GM21576 (cell line): ENCODE data around the gene ASPHD2.
"Not testable (repeated sequence)": the region's sequence is repeated elsewhere in the genome, so short reads cannot be mapped to it uniquely, and the experiment has no call there.

ENCODE experiments used
- ATAC-seq: cut with Tn5 transposase; IDR thresholded peaks from one replicate; pipeline ENCODE4 v1.9.1; 2021; ENCODE audit warnings: mild to moderate bottlenecking, moderate library complexity; ENCODE audit not compliant: unreplicated experiment

The ASPHD2 gene, protein sequence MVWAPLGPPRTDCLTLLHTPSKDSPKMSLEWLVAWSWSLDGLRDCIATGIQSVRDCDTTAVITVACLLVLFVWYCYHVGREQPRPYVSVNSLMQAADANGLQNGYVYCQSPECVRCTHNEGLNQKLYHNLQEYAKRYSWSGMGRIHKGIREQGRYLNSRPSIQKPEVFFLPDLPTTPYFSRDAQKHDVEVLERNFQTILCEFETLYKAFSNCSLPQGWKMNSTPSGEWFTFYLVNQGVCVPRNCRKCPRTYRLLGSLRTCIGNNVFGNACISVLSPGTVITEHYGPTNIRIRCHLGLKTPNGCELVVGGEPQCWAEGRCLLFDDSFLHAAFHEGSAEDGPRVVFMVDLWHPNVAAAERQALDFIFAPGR

DNA sequence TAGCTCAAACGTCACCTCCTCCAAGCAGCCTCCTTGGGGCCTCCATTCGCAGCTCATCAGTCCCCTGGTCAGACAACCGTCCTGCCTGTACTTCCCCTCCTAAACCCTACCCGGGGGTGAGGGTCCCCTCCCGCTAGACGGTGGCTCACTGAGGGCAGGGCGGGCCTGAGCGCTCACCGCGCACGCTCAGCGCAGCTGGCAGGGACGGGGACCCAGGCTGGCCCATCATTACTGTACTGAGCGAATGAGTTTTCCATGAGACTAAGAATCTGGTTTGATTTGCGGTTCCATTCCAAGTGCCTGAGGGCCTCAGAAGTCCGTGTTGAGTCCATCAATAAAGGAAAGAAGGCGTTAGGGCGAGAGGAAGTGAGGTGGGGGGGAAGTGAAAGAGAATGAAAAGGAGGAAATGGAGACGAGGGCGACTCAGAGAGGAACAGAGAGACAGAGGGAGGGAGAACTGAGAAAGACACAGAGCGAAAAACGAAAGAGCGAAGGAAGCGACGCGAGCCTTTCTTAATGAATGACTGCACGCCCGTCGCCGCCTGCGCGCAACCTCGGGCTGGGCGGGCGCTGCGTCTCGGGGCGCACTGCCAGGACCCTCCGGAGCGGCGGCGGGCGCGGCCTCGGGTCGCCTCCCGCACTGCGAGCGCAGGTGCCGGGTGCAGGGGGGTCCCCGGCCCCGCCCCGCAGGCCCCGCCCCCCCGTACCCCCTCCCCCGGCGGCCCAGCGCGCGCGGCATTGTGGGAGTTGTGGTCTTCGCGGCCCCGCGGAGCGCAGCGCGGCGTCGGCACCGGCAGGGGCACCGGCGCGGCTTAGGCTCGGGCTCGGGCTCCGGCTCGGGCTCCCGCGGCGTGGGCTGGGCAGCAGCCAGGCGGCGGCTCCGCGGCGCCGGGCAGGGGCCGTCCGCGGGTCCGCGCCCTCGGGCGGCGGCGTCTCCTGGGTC lies at the start of gene ASPHD2:
TSS of gene ASPHD2 (plus strand) at position 746 of the 943 bp plus-strand sequence. CDS start 4,356 bp downstream, outside the sequence.
- peak; percentile 53 for ATAC-seq

DNA sequence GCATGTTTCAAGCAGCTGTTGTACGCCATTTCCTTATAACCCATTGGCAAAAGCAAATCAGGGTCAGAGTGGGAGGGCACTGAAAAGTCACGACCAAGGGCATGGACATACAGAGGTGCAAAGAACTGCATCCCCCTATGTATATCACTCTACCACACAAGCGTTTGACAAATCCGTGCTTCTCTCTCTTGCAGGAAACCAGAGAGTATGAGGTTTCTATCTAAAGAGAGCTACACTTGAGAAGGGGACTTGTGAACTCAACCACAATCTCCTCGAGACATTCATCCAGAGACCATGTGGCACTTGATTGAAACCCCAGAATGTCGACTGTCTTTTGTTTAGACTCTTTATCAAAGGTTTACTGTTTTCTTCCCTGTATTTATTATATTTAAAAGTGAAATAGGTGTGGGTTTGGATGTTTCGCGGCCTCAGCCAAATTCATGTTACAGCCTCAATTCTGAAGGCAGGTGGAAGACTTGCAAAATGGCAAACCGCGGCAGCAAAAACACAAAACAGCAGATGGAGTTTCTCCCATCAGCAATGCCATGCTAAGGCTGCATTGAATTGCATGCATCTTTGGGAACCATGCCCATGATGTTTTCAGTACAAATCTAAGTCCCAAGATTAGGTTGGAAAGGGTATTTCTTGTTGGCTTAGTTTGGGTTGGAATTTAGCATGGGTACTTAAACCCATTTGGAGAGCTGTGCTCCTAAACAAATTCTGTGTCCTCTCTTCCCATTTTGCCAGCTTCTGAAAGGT lies 48.8 kb upstream of the ASPHD2 start:
- ATAC-seq, result no peak

DNA sequence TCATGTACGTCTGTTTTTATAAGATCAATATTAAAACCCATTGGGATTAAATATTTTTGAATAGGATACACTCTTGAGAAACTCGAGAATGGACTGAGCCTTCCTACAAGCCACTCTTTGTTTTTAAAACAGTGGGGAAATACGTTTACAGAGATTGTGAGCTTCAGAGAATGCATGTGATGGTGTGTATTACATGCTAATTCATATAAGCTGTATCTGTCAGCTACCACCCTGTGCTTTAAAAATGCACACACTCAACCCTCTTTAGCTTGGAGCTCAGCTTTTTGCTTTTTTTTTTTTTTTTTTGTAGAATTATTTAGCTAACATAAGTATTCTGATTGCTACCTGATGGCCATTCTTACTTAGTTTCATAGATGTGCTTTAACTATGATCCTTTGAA lies 46.3 kb upstream of the ASPHD2 start:
- ATAC-seq, result no peak

DNA sequence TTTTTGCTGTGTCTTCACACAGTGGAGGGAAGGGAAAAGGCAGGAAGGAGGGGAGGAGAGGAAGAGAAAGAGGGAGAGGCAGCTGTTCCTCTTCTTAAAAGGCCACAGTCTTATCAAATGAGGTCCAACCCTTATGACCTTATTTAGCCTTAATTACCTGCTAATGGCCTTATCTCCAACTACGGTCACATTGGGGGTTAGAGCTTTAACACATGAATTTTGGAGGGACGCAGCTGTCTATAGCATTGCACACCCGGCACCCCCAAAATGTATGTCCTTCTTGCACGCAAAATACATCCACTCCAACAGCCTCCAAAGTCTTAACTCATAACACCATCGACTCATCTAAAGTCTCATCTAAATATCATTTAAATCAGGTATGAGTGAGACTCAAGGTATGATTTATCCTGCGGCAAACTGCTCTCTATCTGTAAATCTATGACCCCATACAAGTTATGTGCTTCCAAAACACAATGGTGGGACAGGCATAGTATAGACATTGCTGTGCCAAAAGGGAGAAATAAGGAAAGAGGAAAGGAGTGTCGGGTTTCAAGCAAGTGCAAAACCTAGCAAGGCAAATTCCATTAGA lies 45.0 kb upstream of the ASPHD2 start:
- ATAC-seq, result no peak

DNA sequence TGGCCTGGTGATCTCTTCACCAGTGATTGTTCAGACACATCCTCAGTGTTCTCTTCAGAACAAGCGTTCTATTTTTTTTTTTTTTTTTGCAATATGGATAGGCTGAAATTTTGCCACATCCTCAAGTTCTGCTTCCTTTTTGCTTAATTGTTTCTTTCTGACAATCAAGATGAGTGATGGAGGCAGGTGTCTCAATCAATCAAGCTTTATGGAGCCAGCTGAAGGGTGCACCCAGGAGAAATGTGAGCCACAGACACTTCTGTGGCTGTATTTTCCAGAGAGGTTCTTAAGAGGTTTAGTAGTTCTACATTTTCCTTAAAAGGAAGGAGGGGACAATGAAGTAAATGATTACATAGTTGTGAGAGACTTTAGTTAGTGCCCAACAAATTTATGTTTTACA lies 43.9 kb upstream of the ASPHD2 start:
- no peak for ATAC-seq

DNA sequence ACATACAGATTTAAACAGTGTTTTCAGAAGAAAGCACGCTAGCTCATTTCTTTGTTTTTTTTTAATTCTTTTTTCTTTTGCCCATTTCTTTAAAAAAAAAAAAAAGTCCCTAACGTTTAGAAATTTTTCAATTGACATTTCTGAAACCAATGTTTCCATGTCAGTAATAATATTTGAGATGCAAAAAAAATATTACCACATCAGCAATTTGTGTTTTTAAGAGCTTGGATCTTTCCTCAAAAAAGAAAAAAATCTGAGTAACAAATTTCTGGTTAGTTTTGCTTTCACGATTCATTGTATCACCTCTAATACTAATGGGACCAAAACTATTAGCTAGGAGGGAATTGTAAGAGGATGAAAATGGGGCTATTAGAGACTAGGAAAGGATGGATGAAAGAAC lies 39.9 kb upstream of the ASPHD2 start:
- ATAC-seq, result no peak

DNA sequence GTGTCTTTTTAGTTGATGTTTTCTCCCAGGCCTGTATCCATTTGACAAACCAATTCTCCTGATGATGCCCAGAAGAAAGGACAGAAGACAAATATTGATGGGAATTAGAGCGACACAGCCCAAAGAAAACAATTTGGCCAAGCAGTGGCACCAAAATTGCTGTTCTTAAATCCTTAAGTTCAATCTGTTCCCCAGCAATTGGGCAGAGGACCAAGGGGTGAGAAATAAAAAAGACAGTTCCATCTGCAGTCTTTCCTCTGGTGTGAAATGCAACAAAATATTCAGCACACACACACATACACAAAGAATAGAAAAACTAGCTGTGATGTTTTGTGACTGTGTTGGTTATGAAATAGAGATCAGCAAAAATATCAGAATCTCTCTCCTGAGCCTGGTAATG lies 38.0 kb upstream of the ASPHD2 start:
- ATAC-seq, result no peak

DNA sequence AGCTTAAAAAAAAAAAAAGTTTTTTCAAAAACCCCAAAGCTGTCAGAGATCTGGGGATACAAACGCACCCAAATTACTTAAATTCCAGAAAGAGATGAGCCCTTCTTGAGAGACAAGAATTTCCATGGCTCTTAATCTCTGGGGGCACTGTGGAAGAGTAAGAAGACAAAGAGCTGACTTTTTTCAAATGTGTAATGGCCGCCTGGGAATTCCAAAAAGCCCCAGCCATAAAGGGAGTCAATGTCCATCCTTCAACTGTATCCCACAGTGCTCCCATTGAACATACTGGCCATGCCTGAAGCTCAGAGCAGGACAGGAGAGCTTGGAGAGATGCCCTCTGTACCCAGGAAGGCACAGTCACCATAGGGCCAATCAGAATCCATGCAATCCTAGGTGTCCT lies 37.4 kb upstream of the ASPHD2 start:
- ATAC-seq, result no peak

DNA sequence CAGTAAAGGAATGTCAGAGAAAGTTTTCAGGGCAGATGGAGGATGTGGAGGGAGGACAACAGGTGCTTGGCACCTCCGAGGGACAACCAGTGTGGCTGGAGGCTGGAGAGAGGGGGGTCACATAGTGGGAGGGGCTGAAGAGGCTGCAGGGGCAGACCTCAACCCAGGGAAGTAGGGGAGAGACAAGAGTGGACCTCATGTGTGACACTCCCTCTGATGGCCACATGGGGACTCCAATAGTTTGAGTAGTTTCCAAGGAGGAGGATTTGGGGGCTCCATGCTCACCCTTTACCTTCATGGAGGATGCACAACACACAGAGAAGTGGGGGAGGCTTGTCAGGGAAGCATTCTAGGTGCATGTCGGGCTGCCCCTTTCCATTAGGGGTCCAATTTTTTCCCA lies 35.1 kb upstream of the ASPHD2 start:
- no peak for ATAC-seq

DNA sequence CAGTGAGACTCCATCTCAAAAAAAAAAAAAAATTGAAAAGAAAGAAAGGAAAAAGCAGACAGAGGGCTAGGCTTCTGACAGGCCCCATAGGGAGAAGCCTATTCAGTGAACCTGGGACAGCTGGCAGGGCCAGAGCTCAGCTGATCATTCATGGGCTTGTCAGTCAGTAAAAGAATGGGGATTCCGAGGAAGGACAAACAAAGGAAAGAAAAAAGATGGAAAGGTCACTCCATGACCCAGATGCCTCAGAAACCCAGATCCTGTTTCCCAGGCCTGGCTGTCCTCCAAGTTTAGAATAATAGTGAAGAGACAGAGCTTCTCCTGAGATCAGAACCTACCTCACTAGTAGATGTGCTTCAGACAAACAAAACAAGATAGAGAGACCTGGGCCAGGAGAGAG lies 34.3 kb upstream of the ASPHD2 start:
- ATAC-seq, result no peak

DNA sequence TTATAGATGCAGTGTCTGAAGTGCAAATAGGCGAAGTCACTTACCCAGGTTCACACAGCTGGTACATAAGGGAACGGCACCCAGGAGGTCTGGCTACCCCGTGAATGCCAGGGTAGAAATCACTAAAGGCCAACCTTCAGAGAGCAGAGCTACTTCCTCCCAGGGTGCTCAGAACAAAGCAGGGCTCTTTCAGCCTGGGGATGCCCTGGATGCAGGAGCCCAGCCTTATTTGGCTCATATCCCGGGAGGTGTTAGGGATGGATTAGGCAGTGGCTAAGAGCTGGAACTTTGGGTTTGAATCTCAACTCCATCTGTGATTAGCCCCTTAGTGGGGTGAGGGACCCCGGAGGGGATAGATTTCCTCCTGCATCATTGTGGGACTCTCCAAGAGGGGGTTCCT lies 33.1 kb upstream of the ASPHD2 start:
- ATAC-seq, result no peak

DNA sequence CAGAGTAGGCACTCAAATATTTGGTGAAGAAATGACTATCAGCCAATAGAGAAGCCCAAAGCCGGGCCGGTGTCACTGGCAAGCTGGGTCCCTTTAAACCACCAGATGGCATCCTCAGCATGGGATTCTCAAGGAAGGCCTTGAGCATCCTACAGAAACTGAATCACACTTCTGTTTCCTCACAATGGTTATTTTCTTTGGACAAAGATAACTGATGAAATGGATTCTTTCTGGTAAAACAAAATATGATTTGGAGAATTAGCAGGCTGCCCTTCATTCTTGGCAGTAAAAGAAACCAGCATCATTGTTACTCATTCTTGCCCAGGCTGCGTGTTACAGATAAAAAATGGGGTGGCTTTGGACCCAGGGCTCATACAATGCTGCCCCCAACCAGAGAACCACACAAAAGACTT lies 30.3 kb upstream of the ASPHD2 start:
- ATAC-seq, result no peak

DNA sequence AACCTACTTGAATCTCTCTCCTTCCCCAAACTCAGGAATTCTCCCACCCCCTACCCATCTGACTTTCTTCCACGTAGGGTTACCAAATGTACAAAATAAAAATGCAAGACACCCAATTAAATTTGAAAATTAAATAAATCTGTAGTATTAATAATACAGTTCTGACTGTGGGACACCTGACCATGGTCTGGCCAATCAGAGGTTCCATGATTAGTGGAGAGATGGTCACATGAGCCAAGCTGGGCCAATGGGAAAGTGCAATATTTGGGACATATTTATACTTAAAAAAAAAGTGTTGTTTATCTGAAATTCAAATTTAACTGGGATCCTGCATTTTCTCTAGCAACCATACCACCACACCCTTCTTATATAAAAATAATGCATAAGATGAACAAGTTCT lies 29.8 kb upstream of the ASPHD2 start:
- no peak for ATAC-seq

DNA sequence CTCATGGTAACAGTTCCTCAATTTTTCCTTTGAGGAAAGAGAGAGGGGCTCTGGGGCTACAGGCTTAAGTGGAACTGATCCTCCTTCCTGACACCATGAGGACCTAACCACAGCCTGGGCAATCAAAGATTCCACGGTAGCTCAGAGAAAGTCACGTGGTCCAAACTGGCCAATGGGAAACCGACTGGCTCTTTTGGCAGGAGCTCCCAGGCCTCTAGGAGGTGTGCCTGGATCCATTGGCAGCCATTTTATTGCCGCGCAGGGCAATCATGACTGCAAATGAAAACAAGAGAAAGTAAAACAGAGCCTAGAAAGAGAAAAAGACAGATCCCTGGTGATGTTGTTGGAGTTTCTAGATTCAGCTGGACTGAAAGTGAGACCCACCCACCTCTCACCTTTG lies 27.3 kb upstream of the ASPHD2 start:
- ATAC-seq, result no peak

DNA sequence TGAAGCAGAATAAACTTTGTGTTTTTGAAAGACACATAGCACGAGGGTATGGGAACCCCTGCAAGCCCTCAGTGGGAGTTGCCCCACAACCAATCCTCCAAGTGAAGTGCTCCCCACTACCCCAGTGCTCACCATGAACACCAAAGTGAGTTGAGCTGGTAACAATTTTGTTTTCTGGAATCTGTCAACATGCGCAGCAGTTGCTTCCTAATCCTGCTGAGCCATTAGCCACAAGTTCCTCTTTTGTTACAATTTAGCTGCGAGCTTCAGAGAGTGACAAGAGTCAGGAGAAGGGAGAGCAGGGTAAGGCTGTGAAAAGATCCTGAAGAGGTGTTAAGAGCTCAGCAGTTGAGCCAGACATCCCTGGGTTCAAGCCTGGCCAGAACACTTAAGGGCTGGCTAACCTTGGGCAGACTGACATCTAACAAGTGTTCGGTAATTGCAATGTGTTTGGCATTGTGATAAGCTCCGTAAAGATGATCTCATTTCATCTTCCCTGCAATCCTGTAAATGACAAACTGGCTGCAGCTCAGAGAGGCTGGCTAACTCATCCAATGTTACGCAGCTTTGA lies 24.1 kb upstream of the ASPHD2 start:
- no peak for ATAC-seq

DNA sequence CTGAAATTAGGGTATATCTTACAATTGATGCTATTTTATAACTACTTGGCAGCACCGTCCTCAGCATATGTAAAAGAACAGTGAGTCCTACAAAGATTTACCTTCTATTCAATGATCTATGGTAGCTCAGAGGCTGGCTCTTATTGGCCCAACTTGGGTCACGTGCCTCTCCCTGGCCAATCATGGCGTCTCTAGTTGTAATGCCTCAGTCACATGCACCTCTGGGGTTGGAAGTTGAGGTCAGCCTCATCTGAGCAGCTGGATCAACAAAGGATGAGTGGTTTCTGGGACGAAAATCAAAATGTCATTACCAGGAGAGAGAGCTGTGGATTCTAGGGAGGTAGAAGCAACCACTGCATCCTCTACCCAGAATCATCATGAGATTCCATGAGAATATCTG lies 22.9 kb upstream of the ASPHD2 start:
- no peak for ATAC-seq

DNA sequence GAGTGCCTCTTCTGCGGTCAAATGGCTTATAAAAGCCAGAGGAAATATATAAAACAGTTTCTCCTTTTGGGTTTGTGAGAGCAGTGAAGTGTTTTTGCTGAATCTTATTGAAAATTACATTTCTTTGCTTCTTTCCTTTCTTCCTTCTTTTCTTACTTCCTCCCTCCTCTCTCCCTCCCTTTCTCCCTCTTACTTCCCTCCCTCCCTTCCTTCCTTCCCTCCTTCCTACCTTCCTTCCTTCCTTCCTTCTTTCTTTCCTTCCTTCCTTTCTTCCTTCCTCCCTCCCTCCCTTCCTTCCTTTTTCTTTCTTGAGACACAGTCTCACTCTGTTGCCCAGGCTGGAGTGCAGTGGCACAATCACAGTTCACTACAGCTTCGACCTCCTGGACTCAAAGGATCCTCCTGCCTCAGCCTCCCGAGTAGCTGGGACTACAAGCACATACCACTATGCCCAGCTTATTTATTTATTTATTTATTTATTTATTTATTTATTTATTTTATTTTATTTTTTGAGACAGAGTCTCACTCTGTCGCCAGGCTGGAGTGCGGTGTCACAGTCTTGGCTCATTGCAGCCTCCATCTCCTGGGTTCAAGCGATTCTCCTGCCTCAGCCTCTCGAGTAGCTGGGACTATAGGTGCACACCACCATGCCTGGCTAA lies 20.4 kb upstream of the ASPHD2 start:
- ATAC-seq, result not testable (repeated sequence)

DNA sequence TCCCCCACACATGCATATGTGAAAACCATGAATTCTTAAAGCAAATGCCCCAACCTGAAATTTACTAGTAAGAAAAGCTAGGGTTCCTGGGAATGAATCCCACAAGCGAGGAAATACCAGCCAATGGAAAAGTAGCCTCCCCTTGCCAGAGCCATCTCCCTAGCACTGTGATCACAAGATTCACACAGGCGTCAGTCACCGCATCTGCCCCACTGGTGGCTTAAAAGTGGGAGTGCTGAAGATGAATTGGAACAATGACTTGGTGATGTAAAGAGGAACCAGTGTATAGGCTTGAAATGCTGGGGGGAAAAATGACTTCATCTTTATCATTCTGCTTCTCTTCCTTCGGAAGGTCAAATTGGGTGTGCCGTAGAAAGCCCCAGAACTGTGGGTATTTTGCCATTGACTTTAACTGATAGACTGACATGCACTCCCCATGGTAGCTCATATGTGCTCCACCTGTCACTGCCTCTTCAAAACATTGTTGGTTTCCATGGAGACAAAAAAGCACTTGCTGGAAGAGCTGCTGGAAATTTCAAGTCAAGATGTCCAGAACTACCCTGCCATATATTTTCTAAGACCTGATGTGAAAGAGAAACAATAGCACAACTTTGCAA lies 19.2 kb upstream of the ASPHD2 start:
- no peak for ATAC-seq

DNA sequence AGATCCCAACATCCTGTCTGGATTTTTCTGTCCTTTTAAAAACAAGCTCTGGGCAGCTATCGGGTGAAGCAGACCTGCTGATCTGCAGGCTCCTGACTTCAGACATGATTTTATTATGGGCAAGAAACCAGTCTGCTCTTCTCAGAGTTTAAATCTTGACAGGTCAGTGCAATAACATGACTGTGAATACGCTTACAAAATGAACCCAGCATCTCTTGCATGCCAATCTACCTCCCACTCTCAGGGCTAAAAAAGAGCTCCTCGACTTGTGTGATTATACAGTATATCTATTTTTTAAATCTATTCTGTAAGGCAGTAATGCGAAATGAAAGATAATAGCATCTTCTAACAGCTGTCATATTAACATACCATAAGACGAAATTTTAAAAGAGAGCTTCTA lies 18.7 kb upstream of the ASPHD2 start:
- ATAC-seq, result no peak

DNA sequence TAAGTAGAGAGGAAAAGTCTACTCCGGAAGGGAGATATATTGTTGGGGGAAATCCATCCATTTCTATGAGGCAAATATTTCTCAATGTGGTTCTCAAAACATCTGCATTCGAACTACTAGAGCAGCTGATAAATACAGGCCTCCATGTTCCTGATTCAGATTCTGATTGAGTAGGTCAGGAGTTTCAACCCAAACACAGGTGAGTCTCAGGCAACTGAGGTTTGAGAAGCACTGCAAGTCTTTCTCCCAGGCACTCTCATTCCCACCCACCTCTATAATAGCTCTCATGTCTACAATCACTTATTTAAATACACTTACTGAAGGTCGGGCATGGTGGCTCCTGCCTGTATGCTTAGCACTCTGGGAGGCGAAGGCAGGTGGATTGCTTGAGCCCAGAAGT lies 14.7 kb upstream of the ASPHD2 start:
- no peak for ATAC-seq
